HEK293 (cell line): ENCODE results near the gene C3orf52.
A peak's percentile ranks its signal among the peaks of the same experiment; 100 is the strongest.
"Not testable (repeated sequence)": the region's sequence is repeated elsewhere in the genome, so short reads cannot be mapped to it uniquely, and the experiment has no call there.

Experiments used
- CTCF ChIA-PET: fragments of 350-600 bp; formaldehyde crosslinking; extraction: SDS; loops from one replicate; lab custom pipeline; 2021; ENCODE audit warnings: antibody characterized with exemption; lab: Yijun Ruan, JAX
- POLR2A ChIA-PET: fragments of 300-600 bp; formaldehyde crosslinking; extraction: SDS; loops from one replicate; lab custom pipeline; 2020; ENCODE audit warnings: antibody characterized with exemption, inconsistent platforms; lab: Yijun Ruan, JAX
- H3K27ac ChIP-seq: fragments of 200-500 bp; sonication (Bioruptor generic); 2 replicates; pipeline ENCODE4 v1.5.1; 2014; ENCODE audit warnings: low read depth, low read length, control low read depth, inconsistent platforms; ENCODE audit errors: extremely low read depth
- H3K36me3 ChIP-seq, 2 experiments: fragments of 200-500 bp in 1 of 2; sonication (Bioruptor generic) in 1 of 2; 1 replicate in 1 of 2; 2 replicates in 1 of 2; pipeline ENCODE4 v1.5.1; 2014 to 2017; ENCODE audit warnings: inconsistent platforms in 2 of 2, low read length in 2 of 2; ENCODE audit not compliant: control insufficient read depth in 2 of 2, insufficient read depth in 1 of 2
- H3K4me1 ChIP-seq: fragments of 200-500 bp; sonication (Bioruptor generic); 2 replicates; pipeline ENCODE4 v1.5.1; 2014; ENCODE audit warnings: mild to moderate bottlenecking, low read length, inconsistent platforms; ENCODE audit not compliant: control insufficient read depth, insufficient read depth
- H3K4me3 ChIP-seq: 2 replicates; pipeline ENCODE4 v1.5.1; 2011; ENCODE audit warnings: low read depth, mild to moderate bottlenecking, control low read depth, low read length, moderate library complexity
- H3K9me3 ChIP-seq: fragments of 200-500 bp; sonication (Bioruptor generic); 2 replicates; pipeline ENCODE4 v1.5.1; 2014; ENCODE audit warnings: low read depth, low read length, inconsistent platforms; ENCODE audit not compliant: control insufficient read depth, insufficient read depth
- GLI2 ChIP-seq: fragments of 450-650 bp; formaldehyde crosslinking; IDR thresholded peaks from 2 replicates; pipeline ENCODE4; 2017; ENCODE audit warnings: missing biosample characterization, missing genetic modification characterization, low read depth, borderline replicate concordance
- GLIS1 ChIP-seq: fragments of 450-650 bp; formaldehyde crosslinking; IDR thresholded peaks from 2 replicates; pipeline ENCODE4 v1.5.1; 2016; ENCODE audit warnings: missing biosample characterization, missing genetic modification characterization
- HOXC10 ChIP-seq: sonication (generic); formaldehyde crosslinking; IDR thresholded peaks from 2 replicates; pipeline ENCODE4 v1.8.1; 2023; ENCODE audit warnings: mild to moderate bottlenecking, missing genetic modification reagents
- IKZF3 ChIP-seq: fragments of 450-650 bp; IDR thresholded peaks from 2 replicates; pipeline ENCODE4 v1.5.0; 2018; ENCODE audit warnings: missing biosample characterization, mild to moderate bottlenecking, missing genetic modification characterization, moderate library complexity
- KLF1 ChIP-seq: fragments of 450-650 bp; formaldehyde crosslinking; IDR thresholded peaks from 2 replicates; pipeline ENCODE4 v1.5.1; 2016; ENCODE audit warnings: missing biosample characterization, missing genetic modification characterization
- KLF16 ChIP-seq: fragments of 450-650 bp; formaldehyde crosslinking; IDR thresholded peaks from 2 replicates; pipeline ENCODE4 v1.5.1; 2017; ENCODE audit warnings: missing biosample characterization, missing genetic modification characterization
- MYNN ChIP-seq: fragments of 450-650 bp; formaldehyde crosslinking; IDR thresholded peaks from 2 replicates; pipeline ENCODE4 v1.5.1; 2016; ENCODE audit warnings: missing biosample characterization, missing genetic modification characterization, borderline replicate concordance
- SALL2 ChIP-seq: fragments of 450-650 bp; formaldehyde crosslinking; IDR thresholded peaks from 2 replicates; pipeline ENCODE4 v1.5.0; 2017; ENCODE audit warnings: missing biosample characterization, mild to moderate bottlenecking, missing genetic modification characterization, borderline replicate concordance
- ZBTB26 ChIP-seq: fragments of 450-650 bp; formaldehyde crosslinking; optimal IDR thresholded peaks from 2 replicates; pipeline ENCODE3; 2016; ENCODE audit warnings: missing biosample characterization, mild to moderate bottlenecking, missing genetic modification characterization
- ZEB2 ChIP-seq: fragments of 450-650 bp; formaldehyde crosslinking; IDR thresholded peaks from 2 replicates; pipeline ENCODE4 v1.5.1; 2016; ENCODE audit warnings: missing biosample characterization, missing genetic modification characterization
- ZFP69B ChIP-seq: fragments of 450-650 bp; formaldehyde crosslinking; IDR thresholded peaks from 2 replicates; pipeline ENCODE4 v1.5.1; 2016; ENCODE audit warnings: missing biosample characterization, missing genetic modification characterization
- ZNF132 ChIP-seq: fragments of 450-650 bp; formaldehyde crosslinking; IDR thresholded peaks from 2 replicates; pipeline ENCODE4 v1.5.1; 2017; ENCODE audit warnings: missing biosample characterization, missing genetic modification characterization, borderline replicate concordance
- ZNF214 ChIP-seq: fragments of 450-650 bp; formaldehyde crosslinking; IDR thresholded peaks from 2 replicates; pipeline ENCODE4 v1.5.1; 2017; ENCODE audit warnings: missing biosample characterization, mild to moderate bottlenecking, missing genetic modification characterization, borderline replicate concordance
- ZNF23 ChIP-seq: fragments of 450-650 bp; formaldehyde crosslinking; IDR thresholded peaks from 2 replicates; pipeline ENCODE4 v1.5.1; 2016; ENCODE audit warnings: missing biosample characterization, missing genetic modification characterization, borderline replicate concordance
- ZNF26 ChIP-seq: fragments of 450-650 bp; formaldehyde crosslinking; IDR thresholded peaks from 2 replicates; pipeline ENCODE4 v1.5.1; 2016; ENCODE audit warnings: missing biosample characterization, missing genetic modification characterization
- ZNF266 ChIP-seq: fragments of 450-650 bp; formaldehyde crosslinking; IDR thresholded peaks from 2 replicates; pipeline ENCODE4 v1.5.1; 2016; ENCODE audit warnings: missing biosample characterization, missing genetic modification characterization, low read depth
- ZNF280D ChIP-seq: fragments of 450-650 bp; formaldehyde crosslinking; IDR thresholded peaks from 2 replicates; pipeline ENCODE4 v1.5.1; 2016; ENCODE audit warnings: missing biosample characterization, missing genetic modification characterization
- ZNF302 ChIP-seq: fragments of 450-650 bp; formaldehyde crosslinking; IDR thresholded peaks from 2 replicates; pipeline ENCODE4 v1.5.1; 2016; ENCODE audit warnings: missing biosample characterization, missing genetic modification characterization, low read depth
- ZNF311 ChIP-seq: fragments of 450-650 bp; formaldehyde crosslinking; IDR thresholded peaks from 2 replicates; pipeline ENCODE4 v1.5.1; 2017; ENCODE audit warnings: missing biosample characterization, missing genetic modification characterization, borderline replicate concordance
- ZNF354C ChIP-seq: fragments of 450-650 bp; formaldehyde crosslinking; IDR thresholded peaks from 2 replicates; pipeline ENCODE4 v1.5.1; 2016; ENCODE audit warnings: missing biosample characterization, missing genetic modification characterization, low read depth, borderline replicate concordance
- ZNF366 ChIP-seq: fragments of 450-650 bp; formaldehyde crosslinking; conservative IDR thresholded peaks from 2 replicates; pipeline ENCODE4 v1.5.1; 2016; ENCODE audit warnings: missing biosample characterization, missing genetic modification characterization
- ZNF416 ChIP-seq: fragments of 450-650 bp; formaldehyde crosslinking; IDR thresholded peaks from 2 replicates; pipeline ENCODE4 v1.5.1; 2016; ENCODE audit warnings: missing biosample characterization, missing genetic modification characterization
- ZNF529 ChIP-seq: fragments of 450-650 bp; formaldehyde crosslinking; IDR thresholded peaks from 2 replicates; pipeline ENCODE4 v1.5.1; 2017; ENCODE audit warnings: missing genetic modification characterization, missing biosample characterization; ENCODE audit not compliant: insufficient replicate concordance
- ZNF544 ChIP-seq: fragments of 450-650 bp; formaldehyde crosslinking; IDR thresholded peaks from 2 replicates; pipeline ENCODE4 v1.5.0; 2017; ENCODE audit warnings: missing biosample characterization, missing genetic modification characterization
- ZNF548 ChIP-seq: fragments of 450-650 bp; formaldehyde crosslinking; IDR thresholded peaks from 2 replicates; pipeline ENCODE4 v1.5.1; 2016; ENCODE audit warnings: missing biosample characterization, missing genetic modification characterization
- ZNF558 ChIP-seq: fragments of 450-650 bp; formaldehyde crosslinking; IDR thresholded peaks from 2 replicates; pipeline ENCODE4 v1.5.1; 2016; ENCODE audit warnings: missing biosample characterization, missing genetic modification characterization
- ZNF560 ChIP-seq: fragments of 450-650 bp; formaldehyde crosslinking; IDR thresholded peaks from 2 replicates; pipeline ENCODE4 v1.5.1; 2017; ENCODE audit warnings: missing biosample characterization, missing genetic modification characterization, borderline replicate concordance
- ZNF571 ChIP-seq: fragments of 450-650 bp; formaldehyde crosslinking; IDR thresholded peaks from 2 replicates; pipeline ENCODE4 v1.5.0; 2017; ENCODE audit warnings: missing biosample characterization, missing genetic modification characterization
- ZNF580 ChIP-seq: fragments of 450-650 bp; formaldehyde crosslinking; IDR thresholded peaks from 2 replicates; pipeline ENCODE4 v1.5.1; 2016; ENCODE audit warnings: missing biosample characterization, missing genetic modification characterization
- ZNF596 ChIP-seq: fragments of 450-650 bp; IDR thresholded peaks from 2 replicates; pipeline ENCODE4 v1.5.0; 2018; ENCODE audit warnings: missing biosample characterization, mild to moderate bottlenecking, missing genetic modification characterization, moderate library complexity
- ZNF621 ChIP-seq: fragments of 450-650 bp; formaldehyde crosslinking; IDR thresholded peaks from 2 replicates; pipeline ENCODE4 v1.5.1; 2017; ENCODE audit warnings: missing biosample characterization, missing genetic modification characterization
- ZNF626 ChIP-seq: fragments of 450-650 bp; sonication (Bioruptor Pico); formaldehyde crosslinking; IDR thresholded peaks from 2 replicates; pipeline ENCODE4 v1.5.1; 2018; ENCODE audit warnings: missing biosample characterization, missing genetic modification characterization, inconsistent platforms
- ZNF629 ChIP-seq: fragments of 450-650 bp; formaldehyde crosslinking; IDR thresholded peaks from 2 replicates; pipeline ENCODE4 v1.5.1; 2017; ENCODE audit warnings: missing biosample characterization, missing genetic modification characterization
- ZNF677 ChIP-seq: fragments of 450-650 bp; IDR thresholded peaks from 2 replicates; pipeline ENCODE4 v1.5.0; 2018; ENCODE audit warnings: missing biosample characterization, mild to moderate bottlenecking, missing genetic modification characterization, moderate library complexity
- ZNF777 ChIP-seq: fragments of 450-650 bp; formaldehyde crosslinking; IDR thresholded peaks from 2 replicates; pipeline ENCODE4 v1.5.1; 2017; ENCODE audit warnings: missing biosample characterization, missing genetic modification characterization, borderline replicate concordance
- ZNF837 ChIP-seq: fragments of 450-650 bp; formaldehyde crosslinking; IDR thresholded peaks from 2 replicates; pipeline ENCODE4 v1.5.1; 2016; ENCODE audit warnings: missing biosample characterization, missing genetic modification characterization

The C3orf52 gene

GRCh38 chr3:112086076-112086854 is at the start of gene C3orf52 (continued):
- TF ChIP-seq ZNF26 (tag by site-specific recombination) = no peak
- TF ChIP-seq ZNF544 (tag by site-specific recombination) = no peak
- TF ChIP-seq GLIS1 (tag by site-specific recombination) = peak; percentile 98
- TF ChIP-seq IKZF3 (tag by site-specific recombination) = no peak
- no peak for TF ChIP-seq ZNF266 (tag by site-specific recombination)
- no peak for TF ChIP-seq ZNF132
- TF ChIP-seq ZEB2 (tag by site-specific recombination) = peak; percentile 82
- TF ChIP-seq ZNF354C = no peak
- TF ChIP-seq ZNF302 = no peak
- no peak for TF ChIP-seq ZNF837 (tag by site-specific recombination)
- TF ChIP-seq ZFP69B (tag by site-specific recombination) = no peak; the same call in none of the 2 replicates
- TF ChIP-seq ZNF548 (tag by site-specific recombination) = no peak
- TF ChIP-seq ZNF677 (tag by site-specific recombination) = no peak
- 0 out of 2 replicates have a peak, but pooled peaks have one; percentile 46 for TF ChIP-seq ZNF777 (tag by site-specific recombination)
- TF ChIP-seq ZNF366 (tag by site-specific recombination) = no peak
- TF ChIP-seq ZBTB26 (tag by site-specific recombination) = peak; percentile 80
- TF ChIP-seq ZNF560 (tag by site-specific recombination) = no peak
- no peak for TF ChIP-seq ZNF621
- TF ChIP-seq KLF16 = peak; percentile 67; the same call in 1 of the 2 replicates
- TF ChIP-seq MYNN (tag by site-specific recombination) = no peak
- TF ChIP-seq ZNF596 (tag by site-specific recombination) = no peak
- TF ChIP-seq ZNF311 (tag by site-specific recombination) = no peak
- TF ChIP-seq ZNF280D (tag by site-specific recombination) = no peak
- no peak for TF ChIP-seq GLI2
- TF ChIP-seq ZNF23 (tag by site-specific recombination) = no peak
- peak; percentile 82 for TF ChIP-seq KLF1
- TF ChIP-seq ZNF214 = no peak
- peak; percentile 52; the same call in 1 of the 2 replicates for TF ChIP-seq ZNF629 (tag by site-specific recombination)
- TF ChIP-seq ZNF558 (tag by site-specific recombination) = no peak
- no peak for TF ChIP-seq ZNF571
- TF ChIP-seq ZNF626 = no peak
- no peak for TF ChIP-seq HOXC10 (CRISPR knock-in tag)
- no peak for TF ChIP-seq ZNF529
- no peak for TF ChIP-seq SALL2
- no peak for TF ChIP-seq ZNF416
- no peak for TF ChIP-seq ZNF580

GRCh38 chr3:112037194-112037593 is 49.0 kb upstream of the C3orf52 start:
- H3K36me3 ChIP-seq, H3K4me1 ChIP-seq, H3K9me3 ChIP-seq, POLR2A ChIA-PET, H3K4me3 ChIP-seq, H3K27ac ChIP-seq, CTCF ChIA-PET: not testable (repeated sequence)
